Breast epithelium (tissue), 3 donors: ENCODE results near the gene SLC35G2.

ENCODE experiments used
- POLR2AphosphoS5 ChIP-seq, 3 donors: sonication (generic); formaldehyde crosslinking; IDR thresholded peaks; one replicate each; pipeline ENCODE4 v1.6.1; 2017; ENCODE audit warnings: antibody characterized with exemption in 3 of 3
- TF ChIP-seq, protein P1 (sequence below), 3 donors: fragments of 450-650 bp; IDR thresholded peaks; one replicate each; pipeline ENCODE4 v1.5.1; 2016 to 2017; ENCODE audit warnings: antibody characterized with exemption in 3 of 3, mild to moderate bottlenecking in 3 of 3, moderate library complexity in 3 of 3

DNA sequence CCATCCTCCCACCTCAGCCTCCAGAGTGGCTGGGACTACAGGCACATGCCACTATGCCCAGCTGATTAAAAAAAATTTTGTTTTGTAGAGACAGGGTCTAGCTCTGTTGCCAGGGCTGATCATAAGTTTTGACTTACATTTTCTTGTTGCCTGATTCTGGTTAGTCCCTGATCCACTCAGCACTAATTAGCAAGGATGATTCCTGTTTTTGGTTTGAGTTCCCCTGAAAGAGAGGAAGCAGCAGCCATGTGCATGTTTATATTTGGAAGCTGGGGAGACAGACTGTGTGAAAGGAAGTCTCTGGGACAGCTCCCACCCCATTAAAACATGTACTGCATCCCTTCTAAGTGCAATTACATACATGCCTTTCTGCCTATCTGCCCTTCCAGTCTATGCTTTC is 39.5 kb downstream of the SLC35G2 start:
- TF ChIP-seq POLR2AphosphoS5 (IDR thresholded peaks at IDR 0.05): no peak
- TF ChIP-seq, protein P1, sequence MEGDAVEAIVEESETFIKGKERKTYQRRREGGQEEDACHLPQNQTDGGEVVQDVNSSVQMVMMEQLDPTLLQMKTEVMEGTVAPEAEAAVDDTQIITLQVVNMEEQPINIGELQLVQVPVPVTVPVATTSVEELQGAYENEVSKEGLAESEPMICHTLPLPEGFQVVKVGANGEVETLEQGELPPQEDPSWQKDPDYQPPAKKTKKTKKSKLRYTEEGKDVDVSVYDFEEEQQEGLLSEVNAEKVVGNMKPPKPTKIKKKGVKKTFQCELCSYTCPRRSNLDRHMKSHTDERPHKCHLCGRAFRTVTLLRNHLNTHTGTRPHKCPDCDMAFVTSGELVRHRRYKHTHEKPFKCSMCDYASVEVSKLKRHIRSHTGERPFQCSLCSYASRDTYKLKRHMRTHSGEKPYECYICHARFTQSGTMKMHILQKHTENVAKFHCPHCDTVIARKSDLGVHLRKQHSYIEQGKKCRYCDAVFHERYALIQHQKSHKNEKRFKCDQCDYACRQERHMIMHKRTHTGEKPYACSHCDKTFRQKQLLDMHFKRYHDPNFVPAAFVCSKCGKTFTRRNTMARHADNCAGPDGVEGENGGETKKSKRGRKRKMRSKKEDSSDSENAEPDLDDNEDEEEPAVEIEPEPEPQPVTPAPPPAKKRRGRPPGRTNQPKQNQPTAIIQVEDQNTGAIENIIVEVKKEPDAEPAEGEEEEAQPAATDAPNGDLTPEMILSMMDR (IDR thresholded peaks at IDR 0.05): no peak
